IMR-90 (cell line): ENCODE results near the gene HERC5. TPM values are rescaled to one million over a fixed set of nuclear protein-coding genes. Genes with fewer than 3 reads are reported as not detected.

ENCODE experiments used
- ATAC-seq: fragments of 200-7000 bp; cut with Tn5 transposase; 2 replicates; pipeline ENCODE4 v1.9.1; 2020; ENCODE audit warnings: low read depth, mild to moderate bottlenecking, moderate library complexity
- BruUV-seq: library from RNA; stranded (reverse); fragments of 400-500 nt; replicated peaks from 2 replicates; lab custom pipeline; 2021; lab: Mats Ljungman, UMichigan
- CTCF ChIA-PET: fragments of 300-600 bp; formaldehyde crosslinking; extraction: SDS; loops from one replicate; lab custom pipeline; 2021; ENCODE audit warnings: antibody characterized with exemption; lab: Yijun Ruan, JAX
- POLR2A ChIA-PET: fragments of 300-600 bp; sonication (Branson Sonifier 250); formaldehyde crosslinking; loops from one replicate; lab custom pipeline; 2022; ENCODE audit warnings: antibody characterized with exemption; ENCODE audit not compliant: unreplicated experiment; lab: Charles Lee
- DNase-seq: peaks from one replicate; pipeline ENCODE4 v3.0.0; 2013
- H2AFZ ChIP-seq: replicated peaks from 2 replicates; pipeline ENCODE3; 2013; ENCODE audit warnings: low read length, mild to moderate bottlenecking; ENCODE audit not compliant: poor library complexity
- H2AK5ac ChIP-seq: 2 replicates; pipeline ENCODE4 v1.6.1; 2013; ENCODE audit warnings: low read depth, low read length, inconsistent platforms
- H2AK9ac ChIP-seq: replicated peaks from 2 replicates; pipeline ENCODE3; 2013; ENCODE audit warnings: mild to moderate bottlenecking, low read depth, low read length, moderate library complexity; ENCODE audit not compliant: poor library complexity
- H2BK120ac ChIP-seq: 2 replicates; pipeline ENCODE4 v1.6.1; 2013; ENCODE audit warnings: low read depth, low read length, inconsistent platforms
- H2BK15ac ChIP-seq: 3 replicates; pipeline ENCODE4 v1.6.1; 2013; ENCODE audit warnings: low read depth, low read length, inconsistent platforms
- H2BK20ac ChIP-seq: 2 replicates; pipeline ENCODE4 v1.6.1; 2013; ENCODE audit warnings: low read depth, mild to moderate bottlenecking, inconsistent platforms, low read length, moderate library complexity
- H2BK5ac ChIP-seq: 2 replicates; pipeline ENCODE4 v1.6.1; 2013; ENCODE audit warnings: mild to moderate bottlenecking, low read depth, low read length, inconsistent platforms; ENCODE audit not compliant: poor library complexity, severe bottlenecking
- H3K14ac ChIP-seq: replicated peaks from 2 replicates; pipeline ENCODE4 v1.6.1; 2013; ENCODE audit warnings: low read depth, low read length, inconsistent platforms
- H3K18ac ChIP-seq: 2 replicates; pipeline ENCODE4 v1.6.1; 2013; ENCODE audit warnings: low read depth, low read length, control low read depth
- H3K23ac ChIP-seq: 2 replicates; pipeline ENCODE4 v1.6.1; 2013; ENCODE audit warnings: low read depth, low read length, inconsistent platforms
- H3K27ac ChIP-seq: 2 replicates; pipeline ENCODE4 v1.5.1; 2013; ENCODE audit warnings: mild to moderate bottlenecking, control low read depth, low read length; ENCODE audit not compliant: insufficient read depth
- H3K27me3 ChIP-seq: 2 replicates; pipeline ENCODE4 v1.6.1; 2013; ENCODE audit warnings: low read length; ENCODE audit not compliant: control insufficient read depth, insufficient read depth
- H3K36me3 ChIP-seq: 2 replicates; pipeline ENCODE4 v1.6.1; 2013; ENCODE audit warnings: low read length, mixed read lengths; ENCODE audit not compliant: control insufficient read depth, insufficient read depth
- H3K4ac ChIP-seq: 2 replicates; pipeline ENCODE4 v1.6.1; 2013; ENCODE audit warnings: low read depth, low read length, inconsistent platforms
- H3K4me1 ChIP-seq: 2 replicates; pipeline ENCODE4 v1.6.1; 2013; ENCODE audit warnings: low read length, mixed read lengths; ENCODE audit not compliant: control insufficient read depth, insufficient read depth
- H3K4me2 ChIP-seq: 2 replicates; pipeline ENCODE4 v1.6.1; 2013; ENCODE audit warnings: low read depth, mild to moderate bottlenecking, control low read depth, low read length, moderate library complexity
- H3K4me3 ChIP-seq: 2 replicates; pipeline ENCODE4 v1.5.1; 2013; ENCODE audit warnings: low read depth, mild to moderate bottlenecking, control low read depth, low read length, moderate library complexity; ENCODE audit not compliant: insufficient read depth
- H3K56ac ChIP-seq: 2 replicates; pipeline ENCODE4 v1.6.1; 2013; ENCODE audit warnings: low read length, inconsistent platforms; ENCODE audit not compliant: insufficient read depth; ENCODE audit errors: extremely low read depth
- H3K79me1 ChIP-seq, 2 experiments: 2 replicates each; pipeline ENCODE4 v1.6.1; 2013; ENCODE audit warnings: low read length in 2 of 2, inconsistent platforms in 1 of 2, low read depth in 1 of 2
- H3K9ac ChIP-seq: 2 replicates; pipeline ENCODE4 v1.6.1; 2013; ENCODE audit warnings: low read depth, low read length, control low read depth
- H3K9me1 ChIP-seq: 2 replicates; pipeline ENCODE4 v1.6.1; 2013; ENCODE audit warnings: low read length, inconsistent platforms; ENCODE audit not compliant: insufficient read depth
- H3K9me3 ChIP-seq: 2 replicates; pipeline ENCODE4 v1.6.1; 2013; ENCODE audit warnings: low read length; ENCODE audit not compliant: control insufficient read depth, insufficient read depth
- H4K20me1 ChIP-seq: 2 replicates; pipeline ENCODE4 v1.6.1; 2013; ENCODE audit warnings: low read length, inconsistent platforms; ENCODE audit not compliant: insufficient read depth
- H4K5ac ChIP-seq: 2 replicates; pipeline ENCODE4 v1.6.1; 2013; ENCODE audit warnings: mild to moderate bottlenecking, low read depth, low read length, control low read depth
- H4K8ac ChIP-seq, 2 experiments: 2 replicates each; pipeline ENCODE4 v1.6.1; 2013; ENCODE audit warnings: low read depth in 2 of 2, low read length in 2 of 2, control low read depth in 1 of 2, inconsistent platforms in 1 of 2
- H4K91ac ChIP-seq: 2 replicates; pipeline ENCODE4 v1.6.1; 2013; ENCODE audit warnings: low read depth, low read length, inconsistent platforms; ENCODE audit not compliant: insufficient read depth
- CEBPB ChIP-seq: IDR thresholded peaks from 2 replicates; pipeline ENCODE4 v1.6.1; 2012; ENCODE audit warnings: low read depth, low read length, improper control_type of control experiment
- CHD1 ChIP-seq: IDR thresholded peaks from 2 replicates; pipeline ENCODE4 v1.6.1; 2012; ENCODE audit warnings: low read depth, low read length, improper control_type of control experiment
- MAFK ChIP-seq: IDR thresholded peaks from 2 replicates; pipeline ENCODE4 v1.6.1; 2012; ENCODE audit warnings: low read depth, low read length, improper control_type of control experiment
- RCOR1 ChIP-seq: IDR thresholded peaks from 2 replicates; pipeline ENCODE4 v1.6.1; 2012; ENCODE audit warnings: mild to moderate bottlenecking, low read length, improper control_type of control experiment; ENCODE audit not compliant: insufficient replicate concordance
- SMC3 ChIP-seq: fragments of 150-350 bp; IDR thresholded peaks from 2 replicates; pipeline ENCODE4 v1.6.1; 2016; ENCODE audit warnings: low read depth, mild to moderate bottlenecking, antibody characterized with exemption, low read length, moderate library complexity
- WGBS, 2 experiments: methylation state at CpG; one replicate each; pipeline versions ENCODE4 v1.1.5 to v1.1.7; 2013; ENCODE audit warnings: missing lambda C conversion rate in 2 of 2; ENCODE audit not compliant: insufficient read length in 1 of 2; ENCODE audit errors: extremely low coverage in 2 of 2; 5-methylcytosine and 5-hydroxymethylcytosine counted together
- dilution Hi-C: fragments of 300-500 bp; cut with HindIII; formaldehyde crosslinking; loops from one replicate; pipeline ENCODE4 v1.14.3; 2018; ENCODE audit warnings: low sequenced_read_pairs; ENCODE audit not compliant: unreplicated experiment
- in situ Hi-C: fragments of 300-500 bp; cut with MboI; formaldehyde crosslinking; loops from 3 replicates; pipeline ENCODE4 v1.14.3; 2019; ENCODE audit warnings: low sequenced_read_pairs, inconsistent platforms, mixed read lengths
- intact Hi-C: fragments of 100-400 bp; cut with micrococcal nuclease; formaldehyde crosslinking; loops from 2 replicates; pipeline ENCODE4 v1.10.0; 2022
- polyA plus RNA-seq, 3 experiments: library from polyadenylated mRNA; depleted of rRNA; stranded (reverse); fragments of >200 nt; gene quantifications; 2 replicates each; pipeline ENCODE4 v1.2.3, GENCODE V29; 2012; ENCODE audit warnings: low replicate concordance in 1 of 3
- total RNA-seq: library from RNA; depleted of rRNA; stranded (reverse); fragments of >200 nt; gene quantifications from 2 replicates; pipeline ENCODE4 v1.2.3, GENCODE V29; 2012
- TF ChIP-seq, protein P1 (sequence below): fragments of 150-350 bp; IDR thresholded peaks from 2 replicates; pipeline ENCODE4 v1.6.1; 2016; ENCODE audit warnings: low read depth, mild to moderate bottlenecking, low read length, moderate library complexity, borderline replicate concordance
- TF ChIP-seq, protein P2 (sequence below): fragments of 150-350 bp; IDR thresholded peaks from 2 replicates; pipeline ENCODE4 v1.6.1; 2017; ENCODE audit warnings: mild to moderate bottlenecking, antibody characterized with exemption, low read length, low read depth

The HERC5 gene
- total and polyA plus RNA-seq, 2 of the 4 experiments (the other 2 are of a cell fraction) = under 0.01 TPM; not detected in 1

- TF ChIP-seq, protein P1, sequence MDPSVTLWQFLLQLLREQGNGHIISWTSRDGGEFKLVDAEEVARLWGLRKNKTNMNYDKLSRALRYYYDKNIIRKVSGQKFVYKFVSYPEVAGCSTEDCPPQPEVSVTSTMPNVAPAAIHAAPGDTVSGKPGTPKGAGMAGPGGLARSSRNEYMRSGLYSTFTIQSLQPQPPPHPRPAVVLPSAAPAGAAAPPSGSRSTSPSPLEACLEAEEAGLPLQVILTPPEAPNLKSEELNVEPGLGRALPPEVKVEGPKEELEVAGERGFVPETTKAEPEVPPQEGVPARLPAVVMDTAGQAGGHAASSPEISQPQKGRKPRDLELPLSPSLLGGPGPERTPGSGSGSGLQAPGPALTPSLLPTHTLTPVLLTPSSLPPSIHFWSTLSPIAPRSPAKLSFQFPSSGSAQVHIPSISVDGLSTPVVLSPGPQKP = no peak
- no peak for TF ChIP-seq CHD1
- TF ChIP-seq MAFK = no peak
- no peak for TF ChIP-seq SMC3
Measured at GRCh38 chr4:88411491-88412096, 45.3 kb upstream of the HERC5 start (continued).

GRCh38 chr4:88413801-88414200 is 43.1 kb upstream of the HERC5 start:
- no peak overlapping the region for H2BK15ac ChIP-seq
- H3K27ac ChIP-seq = no peak overlapping the region
- no peak overlapping the region for H2BK5ac ChIP-seq
- no peak overlapping the region for H3K18ac ChIP-seq
- H2AFZ ChIP-seq = no peak overlapping the region
- no peak overlapping the region for H4K5ac ChIP-seq
- ChIA-PET POLR2A (no interaction called here), CTCF (no interaction called here)
- no peaks in the 10 kb centered on the region for H3K27me3 ChIP-seq
- no peak overlapping the region for H2AK5ac ChIP-seq
- no peaks in the 10 kb centered on the region for H4K20me1 ChIP-seq
- H3K9me1 ChIP-seq = no peaks in the 10 kb centered on the region; the same call in 1 of the 2 replicates
- H3K56ac ChIP-seq = no peak overlapping the region
- no peaks in the 10 kb centered on the region for H3K4me1 ChIP-seq
- H3K23ac ChIP-seq = no peak overlapping the region
- H3K9ac ChIP-seq = no peak overlapping the region
- ATAC-seq = no peak
- H4K91ac ChIP-seq = no peak overlapping the region
- no peak overlapping the region for H3K14ac ChIP-seq
- H3K4ac ChIP-seq = no peak overlapping the region
- no peaks in the 10 kb centered on the region for H3K79me1 ChIP-seq
- no peak overlapping the region for H3K4me2 ChIP-seq
- intact Hi-C loops (no loop called here), dilution Hi-C loops (no loop called here), in situ Hi-C loops (no loop called here)
- TF ChIP-seq, protein P2, sequence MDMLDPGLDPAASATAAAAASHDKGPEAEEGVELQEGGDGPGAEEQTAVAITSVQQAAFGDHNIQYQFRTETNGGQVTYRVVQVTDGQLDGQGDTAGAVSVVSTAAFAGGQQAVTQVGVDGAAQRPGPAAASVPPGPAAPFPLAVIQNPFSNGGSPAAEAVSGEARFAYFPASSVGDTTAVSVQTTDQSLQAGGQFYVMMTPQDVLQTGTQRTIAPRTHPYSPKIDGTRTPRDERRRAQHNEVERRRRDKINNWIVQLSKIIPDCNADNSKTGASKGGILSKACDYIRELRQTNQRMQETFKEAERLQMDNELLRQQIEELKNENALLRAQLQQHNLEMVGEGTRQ = no peak
- TF ChIP-seq CHD1 = no peak
- no peak for TF ChIP-seq CEBPB
- TF ChIP-seq RCOR1 = no peak
- no CpG with 5 or more reads among the region's 1 CpG for WGBS, 2 experiments
- H2BK20ac ChIP-seq = no peak overlapping the region
- no peak overlapping the region for H3K4me3 ChIP-seq
- H4K8ac ChIP-seq = no peak overlapping the region
- no peaks in the 10 kb centered on the region for H3K36me3 ChIP-seq
- no peak for DNase-seq
- no peak overlapping the region for H2BK120ac ChIP-seq
- no TSS peak for BruUV-seq
- no peaks in the 10 kb centered on the region for H3K9me3 ChIP-seq
- H2AK9ac ChIP-seq = no peak overlapping the region
